ENCODE measurements around the gene SCIMP.
"Not testable (repeated sequence)": the region's sequence is repeated elsewhere in the genome, so short reads cannot be mapped to it uniquely, and the experiment has no call there.

DNA sequence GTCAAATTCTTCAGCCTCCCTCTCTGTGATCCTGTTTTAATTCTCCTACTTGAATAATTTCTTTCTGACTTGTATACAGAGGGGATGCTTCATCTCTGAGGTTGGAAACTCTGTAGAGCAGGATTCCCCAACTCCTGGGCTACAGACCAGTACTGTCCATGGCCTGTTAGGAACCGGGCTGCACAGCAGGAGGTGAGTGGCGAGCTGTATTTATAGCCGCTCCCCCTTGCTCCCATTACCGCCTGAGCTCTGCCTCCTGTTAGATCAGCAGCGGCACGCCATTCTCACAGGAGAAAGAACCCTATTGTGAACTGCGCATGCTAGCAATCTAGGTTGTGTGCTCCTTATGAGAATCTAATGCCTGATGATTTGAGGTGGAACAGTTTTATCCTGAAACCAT is 59.6 kb downstream of the SCIMP start:
- TF ChIP-seq, protein P1, sequence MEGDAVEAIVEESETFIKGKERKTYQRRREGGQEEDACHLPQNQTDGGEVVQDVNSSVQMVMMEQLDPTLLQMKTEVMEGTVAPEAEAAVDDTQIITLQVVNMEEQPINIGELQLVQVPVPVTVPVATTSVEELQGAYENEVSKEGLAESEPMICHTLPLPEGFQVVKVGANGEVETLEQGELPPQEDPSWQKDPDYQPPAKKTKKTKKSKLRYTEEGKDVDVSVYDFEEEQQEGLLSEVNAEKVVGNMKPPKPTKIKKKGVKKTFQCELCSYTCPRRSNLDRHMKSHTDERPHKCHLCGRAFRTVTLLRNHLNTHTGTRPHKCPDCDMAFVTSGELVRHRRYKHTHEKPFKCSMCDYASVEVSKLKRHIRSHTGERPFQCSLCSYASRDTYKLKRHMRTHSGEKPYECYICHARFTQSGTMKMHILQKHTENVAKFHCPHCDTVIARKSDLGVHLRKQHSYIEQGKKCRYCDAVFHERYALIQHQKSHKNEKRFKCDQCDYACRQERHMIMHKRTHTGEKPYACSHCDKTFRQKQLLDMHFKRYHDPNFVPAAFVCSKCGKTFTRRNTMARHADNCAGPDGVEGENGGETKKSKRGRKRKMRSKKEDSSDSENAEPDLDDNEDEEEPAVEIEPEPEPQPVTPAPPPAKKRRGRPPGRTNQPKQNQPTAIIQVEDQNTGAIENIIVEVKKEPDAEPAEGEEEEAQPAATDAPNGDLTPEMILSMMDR (conservative IDR thresholded peaks at IDR 0.05 in 1 of 2, IDR thresholded peaks at IDR 0.05 in 1 of 2; ENCODE audit: extremely low read depth in 1 of 2, insufficient read depth in 1 of 2, low read depth in 1 of 2, low read length in 2 of 2), result not testable (repeated sequence)
- TF ChIP-seq EZH2 (IDR thresholded peaks at IDR 0.05; ENCODE audit: borderline replicate concordance, low read length), result not testable (repeated sequence)

Measured in mammary epithelial cell (primary cell).